Islet precursor cell (in vitro differentiated cells): ENCODE results near the gene ATXN7L2.

ENCODE experiments used
- DNase-seq: peaks from one replicate; pipeline ENCODE4 v3.0.0-alpha.2; 2018

ATXN7L2 gene

DNA sequence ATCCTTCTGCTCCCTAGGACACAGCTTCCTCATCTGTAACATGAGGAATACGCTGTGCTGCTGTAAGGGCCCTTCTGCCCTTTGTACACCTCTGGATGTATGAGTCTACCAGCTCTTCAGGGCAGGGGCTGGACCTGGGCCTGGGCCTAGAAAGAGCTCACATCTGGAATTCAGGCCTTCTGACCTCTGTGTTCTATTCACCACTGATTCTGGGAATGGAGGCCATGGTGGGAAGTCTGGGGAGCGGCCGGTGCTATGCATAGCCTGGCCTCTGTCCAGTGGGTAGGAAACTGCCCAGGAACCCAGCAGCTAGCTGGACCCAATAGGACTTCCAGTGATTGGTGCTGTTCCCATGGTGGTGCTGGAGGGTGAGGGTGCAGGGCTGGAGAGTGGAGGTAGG, 45.0 kb downstream of the ATXN7L2 start:
- DNase-seq: peak; percentile 47

DNA sequence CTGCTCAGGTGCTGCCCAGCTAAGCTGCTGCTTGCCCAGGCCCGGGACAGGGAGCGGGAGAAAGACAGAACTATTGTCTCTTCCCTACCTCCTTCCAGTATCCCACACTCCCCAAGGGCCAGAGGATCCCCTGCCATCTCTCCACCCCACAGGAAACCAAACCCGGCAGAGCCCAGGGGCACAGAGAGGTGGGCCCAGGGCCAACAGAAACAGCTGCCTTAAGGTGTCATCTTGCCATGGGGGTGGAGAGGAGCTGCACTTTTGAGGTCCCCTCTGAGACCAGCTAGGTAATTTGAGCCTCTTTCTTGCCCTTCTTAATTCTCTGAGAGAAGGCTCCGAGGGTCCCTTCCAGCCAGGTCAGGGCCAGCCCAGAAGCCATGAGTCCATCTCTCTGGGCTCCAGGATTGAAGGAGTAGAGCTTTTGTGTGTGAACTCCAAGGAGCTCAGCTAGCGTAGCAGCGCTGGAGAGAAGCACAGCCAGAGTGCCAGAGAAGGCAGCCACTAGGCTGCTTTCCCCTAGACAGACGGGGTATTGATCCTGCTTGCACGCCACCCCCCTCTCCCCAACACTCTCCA, 46.3 kb downstream of the ATXN7L2 start:
- DNase-seq: peak; percentile 37

DNA sequence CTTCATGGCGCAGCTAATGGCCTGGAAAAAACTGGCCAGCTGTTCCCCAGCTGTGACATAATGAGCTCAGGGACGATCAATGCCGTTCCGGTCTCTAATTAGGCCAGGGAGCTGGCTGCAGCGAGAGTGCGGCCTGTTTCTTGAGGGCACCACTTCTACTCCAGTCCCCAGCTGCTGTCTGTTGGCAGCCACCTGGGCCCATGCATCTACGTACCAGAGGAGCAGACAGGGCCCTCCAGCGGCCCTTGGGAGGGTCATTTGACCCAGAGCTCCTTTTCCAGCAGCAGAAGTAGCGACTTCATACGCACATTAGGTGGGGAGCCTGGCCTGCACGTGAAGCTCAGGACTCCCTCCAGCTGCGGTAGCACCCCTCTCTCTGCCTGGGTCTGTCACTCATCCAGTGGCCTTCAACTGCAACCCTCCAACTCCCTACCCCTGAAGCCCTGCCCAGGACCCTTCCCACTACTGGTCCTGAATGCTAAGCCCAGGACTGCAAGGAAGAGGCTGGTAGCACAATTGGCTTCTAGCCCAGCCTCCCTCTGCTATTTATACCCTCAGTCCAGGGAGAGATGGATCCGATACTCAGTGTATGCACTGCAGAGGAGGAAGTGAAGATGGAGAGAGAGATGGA, 46.9 kb downstream of the ATXN7L2 start:
- peak; percentile 38 for DNase-seq

DNA sequence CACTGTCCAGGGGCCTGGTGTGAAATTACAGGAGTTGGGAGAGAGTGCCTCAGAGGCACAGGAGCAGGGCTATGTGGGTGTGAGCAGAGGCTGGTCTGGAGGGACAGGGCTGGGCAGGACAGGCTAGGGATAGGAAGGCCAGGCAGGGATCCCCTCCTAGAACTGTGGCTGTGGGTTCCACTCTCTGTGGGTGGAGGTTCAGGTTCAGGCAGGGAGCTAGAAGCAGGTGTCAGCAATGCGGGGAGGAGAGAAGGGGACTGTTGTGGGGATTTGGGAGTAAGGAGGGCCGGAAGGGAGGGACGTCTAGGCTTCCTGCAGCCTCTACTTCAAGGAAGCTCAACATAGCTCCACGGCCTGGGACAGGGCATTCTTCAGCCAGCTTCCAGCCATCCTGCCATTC, 47.7 kb downstream of the ATXN7L2 start:
- peak; percentile 41 for DNase-seq

DNA sequence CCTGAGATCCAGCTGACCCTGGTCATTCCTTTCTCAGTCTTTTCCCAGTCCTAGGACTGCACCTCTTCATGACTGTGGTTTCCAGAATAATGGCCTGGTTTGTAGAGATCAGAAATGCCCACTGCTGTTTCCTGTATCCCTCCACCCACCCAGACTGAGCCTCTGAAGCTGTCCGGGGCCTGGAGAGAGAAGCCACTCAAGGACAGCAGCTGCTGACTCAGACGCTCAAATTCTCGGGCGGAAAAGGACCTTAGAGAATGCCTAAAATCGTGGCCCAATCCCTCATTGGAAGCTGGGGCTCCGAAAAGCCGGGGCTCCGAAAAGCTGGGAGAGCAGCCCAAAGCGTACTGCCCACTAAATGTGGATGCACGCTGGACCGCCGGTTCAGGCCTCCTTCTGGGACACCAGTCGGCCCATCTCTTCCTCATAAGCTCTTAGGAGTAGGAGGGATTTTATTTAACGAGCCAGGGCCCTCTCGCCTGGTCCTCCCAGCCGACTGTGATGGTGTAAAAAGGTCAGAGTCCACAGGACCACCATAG, 48.2 kb downstream of the ATXN7L2 start:
- no peak for DNase-seq

DNA sequence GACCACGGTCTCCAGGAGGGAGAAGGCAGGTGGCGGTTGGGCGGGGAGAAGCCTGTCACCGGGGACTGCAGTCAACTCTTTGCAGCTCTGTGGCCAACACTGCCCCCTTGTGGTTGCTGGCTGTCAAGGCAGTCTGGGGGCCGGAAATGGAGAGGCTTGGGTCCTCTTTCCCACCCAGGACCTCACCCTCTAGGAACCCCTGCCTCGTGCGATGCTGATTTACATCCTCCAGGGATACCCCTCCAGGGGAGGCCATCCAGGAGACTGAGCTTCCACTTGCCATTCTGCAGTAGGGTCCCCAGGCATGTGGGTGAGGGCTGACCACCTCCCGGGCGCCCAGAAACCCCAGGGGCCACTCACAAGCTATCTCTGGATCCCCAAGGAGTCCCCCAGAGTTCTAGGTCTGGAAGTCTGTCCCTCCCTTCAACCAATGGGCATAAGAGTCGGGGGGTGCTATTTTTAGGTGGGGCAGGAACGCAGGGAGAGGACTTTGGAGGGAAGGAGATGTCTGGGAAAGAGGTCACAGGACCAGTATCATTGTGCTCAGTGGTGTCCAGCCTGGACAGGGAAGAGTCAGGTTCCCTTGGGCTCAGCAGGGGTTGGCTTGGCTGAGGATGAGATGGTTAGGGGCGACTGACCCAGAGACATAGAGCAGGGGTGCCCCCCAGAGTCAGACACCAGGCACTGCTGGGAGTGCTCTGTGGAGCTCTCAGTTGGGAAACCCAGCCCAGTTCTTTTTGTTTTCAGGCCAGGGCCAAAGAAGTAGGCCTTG, 48.8 kb downstream of the ATXN7L2 start:
- DNase-seq: peak; percentile 91

DNA sequence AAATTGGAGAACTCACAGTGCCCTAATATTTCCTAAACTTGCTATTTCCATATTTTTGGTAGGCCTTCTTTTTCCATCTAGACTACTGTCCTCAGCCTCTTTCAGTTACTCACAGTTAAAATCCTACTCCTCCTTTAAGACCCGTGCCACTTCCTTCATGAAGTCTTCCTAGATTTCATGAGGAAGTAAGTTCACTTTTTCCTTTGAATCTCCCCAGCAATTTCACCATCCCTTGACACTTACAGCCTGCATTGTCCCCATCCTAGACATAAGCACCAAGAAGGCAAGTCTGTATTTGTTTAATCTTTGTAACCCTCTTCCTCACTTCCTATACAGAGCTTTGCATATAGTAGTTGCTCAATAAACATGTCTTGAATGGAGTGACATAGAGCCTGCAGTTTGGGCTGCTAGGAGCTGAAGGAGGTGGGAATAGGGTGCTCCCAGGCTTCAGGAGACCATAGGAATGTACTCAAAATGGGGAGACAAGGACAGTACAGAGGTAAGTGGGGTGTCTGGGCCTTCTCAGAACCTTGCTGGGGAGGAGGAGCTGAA, 50.7 kb downstream of the ATXN7L2 start:
- no peak for DNase-seq

DNA sequence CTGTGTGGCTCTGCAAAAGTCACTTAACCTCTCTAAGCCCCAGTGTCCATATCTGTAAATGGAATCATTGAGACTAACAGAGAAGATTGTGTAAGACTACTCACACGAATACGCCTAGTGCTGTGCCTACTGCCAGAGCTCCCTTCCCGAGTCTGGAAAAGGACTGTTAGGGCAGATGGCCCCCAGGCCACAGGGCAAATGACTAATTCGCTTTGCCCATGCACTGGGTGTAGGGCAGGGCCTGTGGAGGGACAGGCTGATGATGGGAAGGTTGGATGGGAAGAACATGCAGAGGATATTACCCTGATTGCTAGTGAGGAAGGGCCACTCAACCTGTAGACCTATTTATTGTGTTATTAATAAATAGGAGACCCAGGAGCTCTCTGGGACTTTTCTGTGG, 51.8 kb downstream of the ATXN7L2 start:
- peak; percentile 56 for DNase-seq

DNA sequence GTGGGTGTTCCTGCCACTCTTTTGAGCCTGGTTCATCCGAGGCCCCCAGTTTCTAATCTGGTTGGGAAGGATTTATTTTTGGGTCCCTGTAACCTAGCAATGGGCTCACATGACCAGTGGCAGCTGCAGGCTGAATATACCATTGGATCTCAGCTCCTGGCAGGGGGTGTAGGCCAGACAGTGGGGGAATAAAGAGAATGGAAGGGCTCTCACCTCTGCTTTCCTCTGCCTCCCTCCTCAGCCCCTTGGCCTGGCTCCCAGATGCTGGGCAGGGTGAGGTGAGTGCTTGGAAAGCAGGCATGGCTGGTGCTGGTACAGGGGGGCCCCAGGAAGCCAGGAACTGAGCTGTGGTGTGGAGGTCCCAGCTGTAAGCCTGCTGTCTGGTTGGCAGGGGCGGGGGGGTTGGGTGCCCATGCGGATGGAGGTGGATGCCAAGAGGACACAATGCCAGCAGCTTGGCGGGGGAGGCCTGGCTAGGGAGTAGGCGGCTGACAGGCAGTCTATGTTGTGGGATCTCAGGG, 52.3 kb downstream of the ATXN7L2 start:
- peak; percentile 45 for DNase-seq

DNA sequence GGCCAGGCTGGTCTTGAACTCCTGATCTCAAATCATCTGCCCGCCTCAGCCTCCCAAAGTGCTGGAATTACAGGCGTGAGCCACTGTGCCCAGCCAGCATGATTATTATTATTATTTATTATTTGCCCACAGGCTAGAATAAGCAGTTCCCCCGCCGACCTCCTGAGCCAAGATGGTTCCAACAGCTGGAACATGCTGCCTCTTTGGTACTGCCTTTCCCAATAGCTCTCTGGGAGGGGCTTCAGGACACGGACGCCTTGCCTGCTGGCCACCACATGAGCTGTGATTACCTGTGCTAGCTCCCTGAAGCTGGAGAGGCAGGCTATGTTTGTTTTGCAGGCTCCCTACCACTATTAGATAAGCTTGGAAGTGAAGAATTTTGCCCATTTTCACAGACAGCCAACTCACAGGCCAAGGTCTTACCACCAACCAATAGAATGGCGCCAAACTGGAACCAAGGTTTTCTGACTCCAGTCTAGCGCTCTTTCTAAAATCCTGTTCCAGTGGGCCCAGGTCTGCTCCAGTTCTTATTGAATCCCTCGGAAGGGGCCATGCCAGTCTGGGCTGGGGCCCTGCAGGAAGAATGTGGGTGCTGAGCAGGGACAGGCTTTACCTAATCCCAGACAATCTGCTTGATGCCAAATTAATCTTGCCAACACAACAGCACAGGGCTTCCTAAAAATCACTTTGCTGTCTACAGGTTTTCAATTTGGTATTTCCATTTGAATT, 53.9 kb downstream of the ATXN7L2 start:
- DNase-seq: no peak

DNA sequence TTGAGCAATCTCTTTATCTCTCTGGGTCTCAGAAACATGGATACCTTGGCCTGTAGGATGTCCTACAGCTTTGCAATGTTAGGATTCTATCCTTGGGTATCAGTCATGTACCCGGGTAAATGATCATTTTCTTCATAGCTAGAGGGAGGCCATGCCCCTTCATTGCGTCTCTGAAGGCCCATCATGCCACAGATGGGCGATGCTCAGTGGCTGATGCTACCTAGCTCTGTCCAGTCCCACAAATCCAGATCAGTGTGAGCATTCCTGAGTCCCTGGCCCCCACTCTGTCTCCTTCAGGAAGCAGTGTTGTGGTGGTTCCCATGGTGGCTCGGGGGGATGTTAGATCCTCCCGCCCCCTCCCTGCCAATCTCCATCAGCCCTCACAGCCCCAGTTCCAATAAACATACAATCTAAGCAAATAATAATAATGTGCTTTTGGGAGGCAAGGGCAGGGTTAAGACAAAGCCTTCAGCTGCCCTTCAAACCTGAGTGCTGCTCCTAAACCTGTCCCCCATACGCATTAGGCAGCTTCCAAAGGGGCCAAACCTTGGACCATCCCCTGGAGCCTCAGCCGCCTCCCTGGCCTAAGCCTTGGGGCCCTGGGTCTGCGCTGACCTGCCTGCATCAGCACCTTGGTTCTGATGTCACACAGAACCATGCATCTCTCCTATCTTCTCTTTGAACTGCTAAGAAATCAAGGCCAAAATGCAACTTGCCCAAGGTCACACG, 55.3 kb downstream of the ATXN7L2 start:
- DNase-seq: no peak

DNA sequence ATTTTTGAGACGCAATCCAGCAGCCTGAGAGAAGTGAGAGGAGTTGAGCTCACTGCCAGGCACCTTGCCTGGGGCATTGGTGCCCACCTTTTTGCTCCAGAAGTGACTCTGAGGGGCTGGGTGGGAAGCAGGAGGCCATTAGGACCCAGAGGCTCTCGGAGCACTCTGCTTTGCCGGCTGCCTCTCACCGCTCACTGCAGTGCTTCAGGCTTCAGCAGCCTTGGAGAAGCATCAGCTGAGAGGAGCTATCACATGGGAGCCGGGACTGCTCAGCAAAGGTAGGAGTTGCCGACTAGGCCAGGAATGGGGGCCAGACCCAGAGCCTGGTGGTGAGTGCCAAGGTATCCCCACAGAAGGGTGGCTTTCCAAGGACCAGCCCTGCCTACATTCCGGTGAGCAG, 56.0 kb downstream of the ATXN7L2 start, which contains the start of gene GPR61:
Gene GPR61 (plus strand): TSS at position 197 of the 400 bp plus-strand sequence. CDS start 3,151 bp downstream, outside the sequence.
- DNase-seq: no peak

DNA sequence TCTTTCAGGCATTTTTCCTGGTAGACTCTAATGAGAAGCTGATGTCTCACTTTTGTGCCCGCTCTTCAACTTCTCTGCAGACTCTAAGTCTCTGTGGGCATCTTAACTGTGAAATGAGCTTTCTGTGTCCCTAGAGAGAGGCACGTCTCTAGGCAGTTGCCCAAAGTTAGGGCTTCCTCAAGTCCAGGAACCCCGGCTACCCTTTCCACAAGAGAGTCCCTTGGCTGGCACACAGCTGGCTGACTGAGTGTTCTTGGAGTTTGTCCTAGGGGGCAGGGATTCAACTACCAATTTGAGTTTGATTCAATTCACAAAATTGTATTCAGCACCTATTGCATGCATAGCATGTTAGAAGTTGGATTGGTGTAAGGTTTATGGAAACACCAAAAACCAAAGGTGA, 57.4 kb downstream of the ATXN7L2 start:
- no peak for DNase-seq
